PC-3 (cell line): ENCODE measurements around the gene GLYATL1B. TPM values are rescaled to one million over a fixed set of nuclear protein-coding genes. Genes with fewer than 3 reads are reported as not detected.
A peak's percentile ranks its signal among the peaks of the same experiment; 100 is the strongest.
"Not testable (repeated sequence)": the region's sequence is repeated elsewhere in the genome, so short reads cannot be mapped to it uniquely, and the experiment has no call there.

Source experiments
- ATAC-seq: fragments of 200-7000 bp; cut with Tn5 transposase; 2 replicates; pipeline ENCODE4 v1.9.1; 2020; ENCODE audit warnings: mild to moderate bottlenecking, moderate library complexity
- BruUV-seq: library from RNA; stranded (reverse); fragments of 400-500 nt; replicated peaks from 2 replicates; lab custom pipeline; 2021; lab: Mats Ljungman, UMichigan
- CTCF ChIA-PET: fragments of 300-600 bp; sonication (Branson Sonifier 250); formaldehyde crosslinking; loops from one replicate; lab custom pipeline; 2022; ENCODE audit warnings: antibody characterized with exemption; lab: Charles Lee
- POLR2A ChIA-PET: fragments of 300-600 bp; sonication (Branson Sonifier 250); formaldehyde crosslinking; loops from one replicate; lab custom pipeline; 2022; ENCODE audit warnings: antibody characterized with exemption; ENCODE audit not compliant: unreplicated experiment; lab: Charles Lee
- DNase-seq: peaks from one replicate; pipeline ENCODE4 v3.0.0-alpha.2; 2015
- H2AFZ ChIP-seq: fragments of 300-600 bp; sonication (generic); 2 replicates; pipeline ENCODE4 v1.6.0; 2016; ENCODE audit warnings: antibody characterized with exemption, low read length
- H3F3A ChIP-seq: fragments of 300-600 bp; sonication (generic); one replicate; pipeline ENCODE4 v1.6.0; 2017; ENCODE audit warnings: antibody characterized with exemption, low read length, control low read depth, mild to moderate bottlenecking; ENCODE audit not compliant: unreplicated experiment
- H3K27ac ChIP-seq: fragments of 300-600 bp; sonication (generic); 2 replicates; pipeline ENCODE4 v1.5.1; 2016; ENCODE audit warnings: mild to moderate bottlenecking, low read length
- H3K27me3 ChIP-seq: fragments of 300-600 bp; sonication (generic); 2 replicates; pipeline ENCODE4 v1.6.1; 2016; ENCODE audit warnings: low read length, mixed read lengths
- H3K36me3 ChIP-seq: fragments of 300-600 bp; sonication (generic); 2 replicates; pipeline ENCODE4 v1.6.1; 2016; ENCODE audit warnings: low read depth, mixed run types, low read length, mixed read lengths
- H3K4me1 ChIP-seq: fragments of 300-600 bp; sonication (generic); 2 replicates; pipeline ENCODE4 v1.5.1; 2016; ENCODE audit warnings: low read length; ENCODE audit not compliant: insufficient read depth
- H3K4me2 ChIP-seq: fragments of 300-600 bp; sonication (generic); 2 replicates; pipeline ENCODE4 v1.6.0; 2016; ENCODE audit warnings: low read length
- H3K4me3 ChIP-seq: fragments of 300-600 bp; sonication (generic); 2 replicates; pipeline ENCODE4 v1.5.1; 2016; ENCODE audit warnings: mild to moderate bottlenecking, low read length, mixed read lengths
- H3K79me2 ChIP-seq: fragments of 300-600 bp; sonication (generic); 2 replicates; pipeline ENCODE4 v1.6.1; 2017; ENCODE audit warnings: low read length, mixed read lengths
- H3K9ac ChIP-seq: fragments of 300-600 bp; sonication (generic); 2 replicates; pipeline ENCODE4 v1.6.0; 2016; ENCODE audit warnings: mild to moderate bottlenecking, low read length
- H3K9me2 ChIP-seq: fragments of 300-600 bp; sonication (generic); replicated peaks from 2 replicates; pipeline ENCODE4 v1.6.1; 2016; ENCODE audit warnings: mixed run types, low read length, mixed read lengths
- H3K9me3 ChIP-seq: fragments of 300-600 bp; sonication (generic); 2 replicates; pipeline ENCODE4 v1.6.1; 2016; ENCODE audit warnings: low read length, mixed read lengths
- H4K20me1 ChIP-seq: fragments of 300-600 bp; sonication (generic); 2 replicates; pipeline ENCODE4 v1.6.1; 2016; ENCODE audit warnings: low read length, mixed read lengths
- CTCF ChIP-seq: fragments of 300-600 bp; sonication (generic); conservative IDR thresholded peaks from 2 replicates; pipeline ENCODE4 v1.5.1; 2017; ENCODE audit warnings: antibody characterized with exemption, low read depth, mild to moderate bottlenecking, low read length
- EZH2 ChIP-seq: fragments of 300-600 bp; sonication (generic); IDR thresholded peaks from one replicate; pipeline ENCODE4 v1.6.1; 2017; ENCODE audit warnings: antibody characterized with exemption, mild to moderate bottlenecking, low read length; ENCODE audit not compliant: unreplicated experiment
- EZH2phosphoT487 ChIP-seq: fragments of 300-600 bp; sonication (generic); IDR thresholded peaks from 2 replicates; pipeline ENCODE4 v1.6.1; 2018; ENCODE audit warnings: mild to moderate bottlenecking, antibody characterized with exemption, low read length, borderline replicate concordance
- intact Hi-C: fragments of 100-400 bp; cut with micrococcal nuclease; formaldehyde crosslinking; loops from 2 replicates; pipeline ENCODE4 v1.9.0; 2023
- total RNA-seq: library from RNA; depleted of rRNA; stranded (reverse); fragments of >200 nt; gene quantifications from 2 replicates; pipeline ENCODE4 v1.2.3, GENCODE V29; 2014

The GLYATL1B gene
- total RNA-seq, 1 experiment from 2014 or later: not detected

- no TSS peak for BruUV-seq
- Histone ChIP-seq H3K4me2 (no peak overlapping the region), H3K79me2 (no peaks in the 10 kb centered on the region), H3K9me2 (no peaks in the 10 kb centered on the region), H3K4me3 (no peak overlapping the region), H4K20me1 (no peaks in the 10 kb centered on the region), H3K9me3 (peaks cover 15% of the 10 kb centered on the region; the same call in 1 of the 2 replicates), H3K36me3 (peaks cover 71% of the 10 kb centered on the region), H3K27me3 (no peaks in the 10 kb centered on the region), H3F3A (no peaks in the 10 kb centered on the region), H3K4me1 (no peaks in the 10 kb centered on the region), H3K9ac (no peak overlapping the region), H2AFZ (no peak overlapping the region), H3K27ac (no peak overlapping the region)
- TF ChIP-seq CTCF: no peak
- TF ChIP-seq EZH2phosphoT487: no peak
- no peak for TF ChIP-seq EZH2
- POLR2A ChIA-PET: no interaction called here
- intact Hi-C loops: no loop called here
- DNase-seq (no peak), ATAC-seq (no peak)
- CTCF ChIA-PET: no interaction called here
These were observed 33.7 kb downstream of the GLYATL1B start for GRCh38 chr11:59119826-59120225.

GRCh38 chr11:59135648-59136461 lies 49.7 kb downstream of the GLYATL1B start:
- peak; percentile 100 for ATAC-seq
- H3K9me3 ChIP-seq: peaks cover 13% of the 10 kb centered on the region; the same call in 1 of the 2 replicates
- POLR2A ChIA-PET: interaction anchor here (0.5 kb wide), 1 partner anchor 27 kb away, joined by 6 read pairs; no protein-coding TSS in a partner anchor
- peaks cover 37% of the 10 kb centered on the region for H3K36me3 ChIP-seq
- 0 out of 2 replicates have a peak, but pooled peaks cover 3% of the 10 kb centered on the region for H3K4me1 ChIP-seq
- H3F3A ChIP-seq: no peaks in the 10 kb centered on the region
- intact Hi-C loops: loop anchor here (1.0 kb wide), 2 partner anchors 39 to 83 kb away; no protein-coding TSS in a partner anchor
- no peak overlapping the region for H3K27ac ChIP-seq
- peak overlapping the region; percentile 40 for H3K4me3 ChIP-seq
- H2AFZ ChIP-seq: peak overlapping the region; percentile 72
- peak overlapping the region; percentile 67 for H3K4me2 ChIP-seq
- H3K9ac ChIP-seq: no peak overlapping the region
- no peaks in the 10 kb centered on the region for H3K27me3 ChIP-seq
- BruUV-seq: no TSS peak
- no peaks in the 10 kb centered on the region for H4K20me1 ChIP-seq
- peak; percentile 85 for DNase-seq
- H3K79me2 ChIP-seq: 0 out of 2 replicates have a peak, but pooled peaks cover under 1% of the 10 kb centered on the region
- no peaks in the 10 kb centered on the region for H3K9me2 ChIP-seq
- TF ChIP-seq EZH2: no peak
- no peak for TF ChIP-seq EZH2phosphoT487
- peak; percentile 98 for TF ChIP-seq CTCF
- CTCF ChIA-PET: interaction anchor here (0.5 to 1.3 kb wide), 10 partner anchors 8 to 156 kb away, joined by 3 to 9 read pairs (median 4); partner anchors contain the start of gene FAM111B

- H3K4me1 ChIP-seq, POLR2A ChIA-PET, H3K9me2 ChIP-seq, H3K79me2 ChIP-seq, H3K27ac ChIP-seq, H3F3A ChIP-seq, H3K27me3 ChIP-seq, H3K9ac ChIP-seq, H3K4me3 ChIP-seq, BruUV-seq, H4K20me1 ChIP-seq, ATAC-seq, DNase-seq: not testable (repeated sequence)
- CTCF ChIA-PET: interaction anchor here (1.1 to 1.3 kb wide), 2 partner anchors 8 to 22 kb away, joined by 4 read pairs; no protein-coding TSS in a partner anchor
- peak overlapping the region; percentile 72; the same call in 1 of the 2 replicates for H2AFZ ChIP-seq
- peak overlapping the region; percentile 67; the same call in 1 of the 2 replicates for H3K4me2 ChIP-seq
- peaks cover 13% of the 10 kb centered on the region; the same call in 1 of the 2 replicates for H3K9me3 ChIP-seq
- peaks cover 30% of the 10 kb centered on the region for H3K36me3 ChIP-seq
- intact Hi-C loops: loop anchor here (1.0 kb wide), 2 partner anchors 39 to 83 kb away; no protein-coding TSS in a partner anchor
These were observed 50.4 kb downstream of the GLYATL1B start for GRCh38 chr11:59136551-59136950.
